CD4-positive, alpha-beta T cell treated with Interleukin-6 for 4 hours (primary cell): ENCODE results near the gene GAREM2.

Experiments used
- DNase-seq: peaks from one replicate; pipeline ENCODE4 v3.0.0-alpha.2; 2020; ENCODE audit warnings: mixed read lengths

The GAREM2 gene

GRCh38 chr2:26189751-26190150, 16.9 kb downstream of the GAREM2 start:
- no peak for DNase-seq

GRCh38 chr2:26190369-26190768, 17.5 kb downstream of the GAREM2 start:
- DNase-seq: no peak

GRCh38 chr2:26191316-26192159, 18.6 kb downstream of the GAREM2 start:
- DNase-seq: no peak

GRCh38 chr2:26193578-26194231, 20.8 kb downstream of the GAREM2 start:
- DNase-seq: no peak

GRCh38 chr2:26195040-26195984, 22.4 kb downstream of the GAREM2 start:
- DNase-seq: no peak

- no peak for DNase-seq
These were observed 24.0 kb downstream of the GAREM2 start for GRCh38 chr2:26196683-26197418.

GRCh38 chr2:26197516-26197915, 24.6 kb downstream of the GAREM2 start:
- DNase-seq: no peak

- DNase-seq: no peak
These were observed 30.1 kb downstream of the GAREM2 start for GRCh38 chr2:26202981-26203490.

- no peak for DNase-seq
These were observed 31.0 kb downstream of the GAREM2 start for GRCh38 chr2:26203906-26204305.

- no peak for DNase-seq
These were observed 39.1 kb downstream of the GAREM2 start for GRCh38 chr2:26212011-26212410.

GRCh38 chr2:26214759-26215158, 41.9 kb downstream of the GAREM2 start:
- no peak for DNase-seq

- DNase-seq: no peak
These were observed 42.9 kb downstream of the GAREM2 start for GRCh38 chr2:26215833-26216232.

GRCh38 chr2:26216587-26216986, 43.7 kb downstream of the GAREM2 start:
- DNase-seq: no peak

GRCh38 chr2:26217720-26218119, 44.8 kb downstream of the GAREM2 start:
- no peak for DNase-seq

GRCh38 chr2:26223018-26223417, 50.1 kb downstream of the GAREM2 start:
- no peak for DNase-seq

GRCh38 chr2:26224095-26224494, 51.2 kb downstream of the GAREM2 start:
- DNase-seq: no peak

GRCh38 chr2:26229595-26229994, 56.7 kb downstream of the GAREM2 start:
- no peak for DNase-seq

- no peak for DNase-seq
These were observed 57.9 kb downstream of the GAREM2 start for GRCh38 chr2:26230806-26231205.

- no peak for DNase-seq
These were observed 62.2 kb downstream of the GAREM2 start for GRCh38 chr2:26235089-26235488.

- DNase-seq: no peak
These were observed 65.0 kb downstream of the GAREM2 start for GRCh38 chr2:26237868-26238267.

GRCh38 chr2:26238311-26238958, 65.5 kb downstream of the GAREM2 start:
- no peak for DNase-seq
